GM12878 (cell line): ENCODE measurements around the gene CHRM4. TPM values are rescaled to one million over a fixed set of nuclear protein-coding genes. Genes with fewer than 3 reads are reported as not detected.

Experiments used
- ATAC-seq: fragments of 200-7000 bp; cut with Tn5 transposase; 3 replicates; pipeline ENCODE4 v1.9.1; 2020; ENCODE audit warnings: mild to moderate bottlenecking, moderate library complexity
- BruUV-seq: library from RNA; stranded (reverse); fragments of 400-500 nt; replicated peaks from 2 replicates; lab custom pipeline; 2021; lab: Mats Ljungman, UMichigan
- CTCF ChIA-PET: fragments of 300-600 bp; sonication (Branson Sonifier 250); formaldehyde crosslinking; extraction: SDS; loops from one replicate; lab custom pipeline; 2021; ENCODE audit warnings: inconsistent platforms; lab: Yijun Ruan, JAX
- POLR2A ChIA-PET: fragments of 350-600 bp; formaldehyde crosslinking; extraction: SDS; loops from one replicate; lab custom pipeline; 2021; ENCODE audit warnings: inconsistent platforms; lab: Charles Lee
- RAD21 ChIA-PET: fragments of 300-600 bp; sonication (Branson Sonifier 250); formaldehyde crosslinking; loops from one replicate; lab custom pipeline; 2023; ENCODE audit warnings: antibody characterized with exemption; ENCODE audit not compliant: unreplicated experiment; lab: Charles Lee
- SMC1A ChIA-PET: fragments of 300-600 bp; sonication (Branson Sonifier 250); formaldehyde crosslinking; loops from one replicate; lab custom pipeline; 2023; ENCODE audit not compliant: unreplicated experiment, uncharacterized antibody; lab: Charles Lee
- DNase-seq: peaks from one replicate; pipeline ENCODE4 v3.0.0-alpha.2; 2011; ENCODE audit warnings: low read depth, low spot score
- FAIRE-seq: peaks from 3 replicates; lab custom pipeline; 2011; peaks lifted over from hg19 to GRCh38; lab: Jason Lieb, UNC
- H2AFZ ChIP-seq: 2 replicates; pipeline ENCODE4 v1.6.0; 2011; ENCODE audit warnings: low read depth, low read length, control low read depth; ENCODE audit not compliant: control insufficient read depth
- H3K27ac ChIP-seq: 2 replicates; pipeline ENCODE4 v1.5.1; 2011; ENCODE audit warnings: control low read depth; ENCODE audit not compliant: control insufficient read depth, insufficient read depth
- H3K27me3 ChIP-seq, 2 experiments: replicated peaks in 1 of 2; 2 replicates each; pipeline versions ENCODE4 v1.6.0 to v1.6.1; 2011; ENCODE audit warnings: low read length in 1 of 2; ENCODE audit not compliant: control insufficient read depth in 2 of 2, insufficient read depth in 2 of 2
- H3K36me3 ChIP-seq, 2 experiments: 2 replicates each; pipeline ENCODE4 v1.5.1; 2011; ENCODE audit warnings: low read length in 1 of 2; ENCODE audit not compliant: control insufficient read depth in 2 of 2, insufficient read depth in 2 of 2
- H3K4me1 ChIP-seq: 2 replicates; pipeline ENCODE4 v1.6.1; 2011; ENCODE audit warnings: mild to moderate bottlenecking, low read length, moderate library complexity, mixed read lengths; ENCODE audit not compliant: control insufficient read depth, insufficient read depth
- H3K4me2 ChIP-seq: 2 replicates; pipeline ENCODE4 v1.6.0; 2011; ENCODE audit warnings: control low read depth; ENCODE audit not compliant: control insufficient read depth, insufficient read depth
- H3K4me3 ChIP-seq: fragments of 200-600 bp; sonication (generic); 2 replicates; pipeline ENCODE4 v1.5.1; 2016
- H3K79me2 ChIP-seq: 2 replicates; pipeline ENCODE4 v1.6.0; 2011; ENCODE audit warnings: low read length; ENCODE audit not compliant: control insufficient read depth, insufficient read depth
- H3K9ac ChIP-seq: 2 replicates; pipeline ENCODE4 v1.8.0; 2011; ENCODE audit warnings: low read length, control low read depth, mixed read lengths; ENCODE audit not compliant: control insufficient read depth, insufficient read depth
- H3K9me3 ChIP-seq: replicated peaks from 3 replicates; pipeline ENCODE4 v1.5.1; 2011; ENCODE audit warnings: mild to moderate bottlenecking, low read length; ENCODE audit not compliant: control insufficient read depth, insufficient read depth
- H4K20me1 ChIP-seq: 2 replicates; pipeline ENCODE4 v1.6.0; 2011; ENCODE audit not compliant: control insufficient read depth, insufficient read depth
- MTA3 ChIP-seq: IDR thresholded peaks from 2 replicates; pipeline ENCODE4 v1.6.1; 2012; ENCODE audit warnings: low read length, inconsistent platforms, borderline replicate concordance
- SMAD5 ChIP-seq: IDR thresholded peaks from 2 replicates; pipeline ENCODE4 v1.6.1; 2016; ENCODE audit warnings: antibody characterized with exemption, low read depth
- TCF12 ChIP-seq: IDR thresholded peaks from 2 replicates; pipeline ENCODE4 v1.6.1; 2011; ENCODE audit warnings: low read depth, mild to moderate bottlenecking, low read length
- TCF3 ChIP-seq: IDR thresholded peaks from 2 replicates; pipeline ENCODE4 v1.6.1; 2012; ENCODE audit warnings: low read depth, mild to moderate bottlenecking, low read length, borderline replicate concordance; ENCODE audit not compliant: insufficient read depth
- WGBS: methylation state at CpG from one replicate; pipeline ENCODE4 v1.1.6; 2016; ENCODE audit warnings: low lambda C conversion rate; ENCODE audit not compliant: insufficient replicate concordance, insufficient coverage; ENCODE audit errors: missing lambda C conversion rate; 5-methylcytosine and 5-hydroxymethylcytosine counted together
- in situ Hi-C: fragments of 300-500 bp; cut with MboI; formaldehyde crosslinking; loops from 9 replicates; pipeline ENCODE4 v1.14.3; 2018; ENCODE audit warnings: mixed read lengths
- intact Hi-C: fragments of 100-400 bp; cut with micrococcal nuclease; formaldehyde crosslinking; loops from one replicate; pipeline ENCODE4 v1.14.2; 2022; ENCODE audit not compliant: unreplicated experiment
- polyA plus RNA-seq, 11 experiments: library from polyadenylated mRNA; depleted of rRNA in 4 of 11; unstranded in 6 of 11; stranded (reverse) in 5 of 11; fragments of >200 nt; fragmentation: Nextera tagmentation in 4 of 11; fragmentation: Illumina TruSeq in 1 of 11; extraction: Ambion mirVana in 4 of 11; extraction: Trizol in 1 of 11; gene quantifications; 1 replicate in 1 of 11; 2 replicates in 10 of 11; pipeline versions ENCODE4 v1.2.1 to v1.2.3, GENCODE V29; 2011 to 2016; ENCODE audit warnings: inconsistent platforms in 2 of 11, missing spikeins in 2 of 11, low read depth in 1 of 11
- total RNA-seq, 4 experiments: library from RNA; depleted of rRNA in 3 of 4; stranded (reverse); fragments of >200 nt in 3 of 4; fragmentation: Illumina TruSeq in 1 of 4; extraction: Trizol in 1 of 4; gene quantifications; 2 replicates each; pipeline versions ENCODE4 v1.2.1 to v1.2.3, GENCODE V29; 2013 to 2021
- TF ChIP-seq, protein P1 (sequence below): IDR thresholded peaks from 2 replicates; pipeline ENCODE4 v1.6.1; 2012; ENCODE audit warnings: improper control_type of control experiment, low read depth, low read length; ENCODE audit not compliant: insufficient replicate concordance

CHRM4 gene
- total and polyA plus RNA-seq, 10 of the 15 experiments (the other 5 are each of a cell fraction or from before 2014, with no cell fraction given) = 0.12 to 0.23 (median 0.13) TPM; not detected in 7

- Histone ChIP-seq H3K36me3 (peaks cover 14 to 23% of the 10 kb centered on the region in 2 experiments; a peak in 3 of 4 replicates), H3K27me3 (no peaks in the 10 kb centered on the region), H3K9ac (no peak overlapping the region), H3K4me1 (peaks cover 4% of the 10 kb centered on the region; the same call in 1 of the 2 replicates), H3K4me3 (no peak overlapping the region), H3K27ac (no peak overlapping the region), H4K20me1 (no peaks in the 10 kb centered on the region), H2AFZ (no peak overlapping the region), H3K9me3 (no peaks in the 10 kb centered on the region), H3K4me2 (no peak overlapping the region), H3K79me2 (no peaks in the 10 kb centered on the region)
- intact Hi-C loops (no loop called here), in situ Hi-C loops (no loop called here)
- POLR2A ChIA-PET = interaction anchor here (1.0 to 2.9 kb wide), 5 partner anchors 15 to 75 kb away, joined by 3 to 19 read pairs (median 3); no protein-coding TSS in a partner anchor
- FAIRE-seq = no peak
- SMC1A ChIA-PET = interaction anchor here (0.9 to 8.0 kb wide), 6 partner anchors 10 to 119 kb away, joined by 3 to 105 read pairs (median 14); no protein-coding TSS in a partner anchor
- TF ChIP-seq MTA3 = no peak
- no peak for TF ChIP-seq SMAD5
- TF ChIP-seq TCF3 = no peak
- TF ChIP-seq, protein P1, sequence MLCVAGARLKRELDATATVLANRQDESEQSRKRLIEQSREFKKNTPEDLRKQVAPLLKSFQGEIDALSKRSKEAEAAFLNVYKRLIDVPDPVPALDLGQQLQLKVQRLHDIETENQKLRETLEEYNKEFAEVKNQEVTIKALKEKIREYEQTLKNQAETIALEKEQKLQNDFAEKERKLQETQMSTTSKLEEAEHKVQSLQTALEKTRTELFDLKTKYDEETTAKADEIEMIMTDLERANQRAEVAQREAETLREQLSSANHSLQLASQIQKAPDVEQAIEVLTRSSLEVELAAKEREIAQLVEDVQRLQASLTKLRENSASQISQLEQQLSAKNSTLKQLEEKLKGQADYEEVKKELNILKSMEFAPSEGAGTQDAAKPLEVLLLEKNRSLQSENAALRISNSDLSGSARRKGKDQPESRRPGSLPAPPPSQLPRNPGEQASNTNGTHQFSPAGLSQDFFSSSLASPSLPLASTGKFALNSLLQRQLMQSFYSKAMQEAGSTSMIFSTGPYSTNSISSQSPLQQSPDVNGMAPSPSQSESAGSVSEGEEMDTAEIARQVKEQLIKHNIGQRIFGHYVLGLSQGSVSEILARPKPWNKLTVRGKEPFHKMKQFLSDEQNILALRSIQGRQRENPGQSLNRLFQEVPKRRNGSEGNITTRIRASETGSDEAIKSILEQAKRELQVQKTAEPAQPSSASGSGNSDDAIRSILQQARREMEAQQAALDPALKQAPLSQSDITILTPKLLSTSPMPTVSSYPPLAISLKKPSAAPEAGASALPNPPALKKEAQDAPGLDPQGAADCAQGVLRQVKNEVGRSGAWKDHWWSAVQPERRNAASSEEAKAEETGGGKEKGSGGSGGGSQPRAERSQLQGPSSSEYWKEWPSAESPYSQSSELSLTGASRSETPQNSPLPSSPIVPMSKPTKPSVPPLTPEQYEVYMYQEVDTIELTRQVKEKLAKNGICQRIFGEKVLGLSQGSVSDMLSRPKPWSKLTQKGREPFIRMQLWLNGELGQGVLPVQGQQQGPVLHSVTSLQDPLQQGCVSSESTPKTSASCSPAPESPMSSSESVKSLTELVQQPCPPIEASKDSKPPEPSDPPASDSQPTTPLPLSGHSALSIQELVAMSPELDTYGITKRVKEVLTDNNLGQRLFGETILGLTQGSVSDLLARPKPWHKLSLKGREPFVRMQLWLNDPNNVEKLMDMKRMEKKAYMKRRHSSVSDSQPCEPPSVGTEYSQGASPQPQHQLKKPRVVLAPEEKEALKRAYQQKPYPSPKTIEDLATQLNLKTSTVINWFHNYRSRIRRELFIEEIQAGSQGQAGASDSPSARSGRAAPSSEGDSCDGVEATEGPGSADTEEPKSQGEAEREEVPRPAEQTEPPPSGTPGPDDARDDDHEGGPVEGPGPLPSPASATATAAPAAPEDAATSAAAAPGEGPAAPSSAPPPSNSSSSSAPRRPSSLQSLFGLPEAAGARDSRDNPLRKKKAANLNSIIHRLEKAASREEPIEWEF = no peak
- TF ChIP-seq TCF12 = no peak
- 91% methylated on average over 3 of the region's 3 CpGs for WGBS
- no TSS peak for BruUV-seq
- no peak for ATAC-seq
- CTCF ChIA-PET = interaction anchor here (0.6 to 3.8 kb wide), 4 partner anchors 10 to 186 kb away, joined by 3 to 30 read pairs (median 4); partner anchors contain the start of gene DGKZ
- DNase-seq = no peak
- RAD21 ChIA-PET = interaction anchor here (1.3 to 3.5 kb wide), 8 partner anchors 10 to 181 kb away, joined by 3 to 31 read pairs (median 18); partner anchors contain the start of genes ATG13 and HARBI1
Observed at GRCh38 chr11:46436113-46436512, 44.5 kb upstream of the CHRM4 start.
